KMS-11 (cell line): Measurements from ENCODE around the gene PGAP3.
A peak's percentile ranks its signal among the peaks of the same experiment; 100 is the strongest.

ENCODE experiments used
- H2AFZ ChIP-seq: fragments of 200-600 bp; sonication (generic); 2 replicates; pipeline ENCODE4 v1.6.1; 2016; ENCODE audit warnings: antibody characterized with exemption, mixed run types, low read depth
- H3K27ac ChIP-seq: fragments of 200-600 bp; sonication (generic); 2 replicates; pipeline ENCODE4 v1.6.1; 2016; ENCODE audit warnings: mild to moderate bottlenecking, mixed run types
- H3K27me3 ChIP-seq: fragments of 200-600 bp; sonication (generic); 2 replicates; pipeline ENCODE4 v1.6.1; 2017; ENCODE audit warnings: mild to moderate bottlenecking, low read depth, mixed run types, moderate library complexity; ENCODE audit not compliant: insufficient read depth
- H3K36me3 ChIP-seq: fragments of 200-600 bp; sonication (generic); 2 replicates; pipeline ENCODE4 v1.6.1; 2017; ENCODE audit warnings: mild to moderate bottlenecking, mixed run types; ENCODE audit not compliant: insufficient read depth
- H3K4me1 ChIP-seq: fragments of 200-600 bp; sonication (generic); 2 replicates; pipeline ENCODE4 v1.6.1; 2016; ENCODE audit warnings: mild to moderate bottlenecking, low read depth, mixed run types; ENCODE audit not compliant: poor library complexity, severe bottlenecking
- H3K4me2 ChIP-seq: fragments of 200-600 bp; sonication (generic); 2 replicates; pipeline ENCODE4 v1.7.0; 2016; ENCODE audit warnings: mild to moderate bottlenecking, mixed run types
- H3K4me3 ChIP-seq: fragments of 200-600 bp; sonication (generic); IDR thresholded peaks from 2 replicates; pipeline ENCODE4 v1.6.1; 2017; ENCODE audit warnings: low read depth, low read length, mixed read lengths; ENCODE audit not compliant: insufficient read depth
- H3K79me2 ChIP-seq: fragments of 200-600 bp; sonication (generic); 2 replicates; pipeline ENCODE4 v1.6.1; 2016; ENCODE audit warnings: low read depth, mixed run types; ENCODE audit not compliant: insufficient read depth
- H3K9ac ChIP-seq: fragments of 200-600 bp; sonication (generic); 2 replicates; pipeline ENCODE4 v1.6.1; 2016; ENCODE audit warnings: mild to moderate bottlenecking, mixed run types
- H4K20me1 ChIP-seq: fragments of 200-600 bp; sonication (generic); 2 replicates; pipeline ENCODE4 v1.6.1; 2016; ENCODE audit warnings: mild to moderate bottlenecking, mixed run types; ENCODE audit not compliant: insufficient read depth
- CTCF ChIP-seq: fragments of 200-600 bp; sonication (generic); conservative IDR thresholded peaks from 2 replicates; pipeline ENCODE4 v1.6.1; 2017; ENCODE audit warnings: low read depth, mild to moderate bottlenecking, antibody characterized with exemption, low read length, moderate library complexity, mixed read lengths

The PGAP3 gene

DNA sequence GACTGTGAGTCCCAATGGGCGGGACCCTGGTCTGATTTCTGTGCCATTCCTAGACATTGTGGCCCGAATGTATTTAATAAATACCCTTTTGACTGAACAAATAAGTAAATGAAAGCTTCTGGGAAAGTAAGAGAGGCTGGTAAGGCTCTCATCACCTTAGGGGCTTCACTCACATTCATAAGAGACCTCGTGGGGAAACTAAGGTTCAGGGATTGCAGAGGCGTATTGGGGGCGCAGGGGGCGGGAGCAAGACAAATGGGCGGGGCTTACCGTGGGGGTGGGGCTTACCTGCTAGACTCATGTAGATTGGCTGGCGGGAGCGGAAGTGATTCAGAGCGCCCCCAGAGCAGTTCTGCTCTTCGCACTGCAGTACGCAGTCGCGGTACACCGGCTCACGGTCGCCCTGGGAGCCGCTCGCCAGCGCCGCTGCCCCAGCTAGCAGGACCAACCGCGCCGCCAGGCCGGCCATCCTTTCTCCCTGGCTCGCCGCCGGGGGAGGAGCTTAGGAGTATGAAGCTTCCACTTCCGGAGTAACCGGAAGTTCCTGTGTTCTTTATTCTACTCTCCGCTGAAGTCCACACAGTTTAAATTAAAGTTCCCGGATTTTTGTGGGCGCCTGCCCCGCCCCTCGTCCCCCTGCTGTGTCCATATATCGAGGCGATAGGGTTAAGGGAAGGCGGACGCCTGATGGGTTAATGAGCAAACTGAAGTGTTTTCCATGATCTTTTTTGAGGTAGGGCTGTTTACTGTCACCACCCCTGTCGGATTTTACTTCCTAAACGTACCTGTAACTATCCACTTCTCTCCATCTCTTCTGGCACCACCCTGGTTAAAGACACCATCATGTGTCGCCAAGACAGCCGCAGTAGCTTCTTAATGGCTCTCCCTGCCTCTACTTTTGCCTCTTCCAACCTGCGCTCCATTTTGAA, at the start of gene PGAP3:
Gene PGAP3 (minus strand): TSS at position 512 of the 929 bp plus-strand sequence. CDS start 43 bp downstream, at position 469.
- no peak; the same call in 1 of the 2 replicates for TF ChIP-seq CTCF
- Histone ChIP-seq H3K27me3 (no peaks in the 10 kb centered on the region), H3K4me2 (peak within 1 kb of the TSS; percentile 86), H3K4me1 (peaks cover 16% of the 10 kb centered on the region), H4K20me1 (no peaks in the 10 kb centered on the region), H3K9ac (peak within 1 kb of the TSS; percentile 46), H2AFZ (peak within 1 kb of the TSS; percentile 72), H3K36me3 (no peaks in the 10 kb centered on the region), H3K4me3 (peak within 1 kb of the TSS; percentile 59), H3K27ac (peak within 1 kb of the TSS; percentile 75), H3K79me2 (no peaks in the 10 kb centered on the region)

DNA sequence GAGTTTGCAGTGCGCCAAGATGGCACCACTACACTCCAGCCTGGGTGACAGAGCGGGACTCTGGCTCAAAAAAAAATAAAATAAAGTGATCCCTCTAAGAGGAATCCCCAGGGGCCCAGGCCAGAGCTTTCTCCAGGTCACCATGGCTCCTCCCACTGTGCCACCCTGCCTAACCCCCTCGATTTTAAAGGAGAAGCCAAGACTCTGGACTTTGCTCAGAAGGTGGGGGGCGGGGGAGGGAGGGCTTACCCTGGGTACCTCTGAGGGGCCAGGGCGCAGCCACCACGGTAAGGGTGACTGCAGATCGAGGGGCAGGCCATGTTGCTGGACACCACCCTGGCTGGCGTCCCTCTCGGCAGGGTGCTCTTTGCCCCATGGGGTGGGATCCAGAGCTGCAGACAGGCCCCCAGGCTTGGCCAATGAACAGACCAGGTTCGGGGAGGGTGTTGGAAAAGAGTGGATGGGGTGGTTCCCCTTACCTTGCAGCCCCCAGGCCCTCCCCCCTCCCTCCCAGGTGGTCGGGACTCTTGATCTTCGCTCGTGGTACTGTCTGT, 49.4 kb upstream of the PGAP3 start:
- Histone ChIP-seq H3K27ac (no peak overlapping the region), H3K36me3 (no peaks in the 10 kb centered on the region), H2AFZ (peak overlapping the region; percentile 72; the same call in 1 of the 2 replicates), H3K9ac (no peak overlapping the region; the same call in 1 of the 2 replicates), H4K20me1 (no peaks in the 10 kb centered on the region), H3K4me1 (peaks cover 27% of the 10 kb centered on the region), H3K27me3 (no peaks in the 10 kb centered on the region), H3K79me2 (no peaks in the 10 kb centered on the region), H3K4me3 (no peak overlapping the region), H3K4me2 (peak overlapping the region; percentile 84)
- TF ChIP-seq CTCF, result no peak

GRCh38 chr17:39736319-39737165, 48.7 kb upstream of the PGAP3 start:
- Histone ChIP-seq H4K20me1 (no peaks in the 10 kb centered on the region), H3K27ac (no peak overlapping the region), H3K9ac (no peak overlapping the region), H3K4me1 (peaks cover 27% of the 10 kb centered on the region), H3K36me3 (no peaks in the 10 kb centered on the region), H2AFZ (no peak overlapping the region), H3K4me2 (no peak overlapping the region; the same call in 1 of the 2 replicates), H3K27me3 (no peaks in the 10 kb centered on the region), H3K79me2 (no peaks in the 10 kb centered on the region), H3K4me3 (no peak overlapping the region)
- no peak for TF ChIP-seq CTCF

DNA sequence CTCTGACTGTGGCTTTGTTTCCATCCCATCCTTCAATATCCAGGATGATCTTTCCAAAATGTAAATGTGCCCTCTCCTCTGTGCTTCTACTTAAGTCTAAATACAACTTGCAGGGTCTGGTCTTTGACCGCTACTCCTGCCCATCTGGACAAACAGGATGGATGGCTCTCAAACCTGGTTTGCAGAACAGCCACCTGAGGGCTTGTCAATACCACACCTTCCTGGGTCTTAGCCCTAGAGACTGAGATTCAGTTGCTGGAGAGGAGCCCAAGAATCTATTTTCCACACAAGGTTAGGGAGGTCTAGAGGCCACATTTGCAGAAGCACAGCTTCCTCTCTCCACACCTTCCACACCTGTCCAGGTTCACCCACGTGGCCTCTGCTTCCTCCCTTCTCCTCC, 48.0 kb upstream of the PGAP3 start:
- H3K4me1 ChIP-seq, result peaks cover 31% of the 10 kb centered on the region
- H3K9ac ChIP-seq, result no peak overlapping the region
- no peaks in the 10 kb centered on the region for H3K36me3 ChIP-seq
- H3K27me3 ChIP-seq, result no peaks in the 10 kb centered on the region
- TF ChIP-seq CTCF, result no peak
- H2AFZ ChIP-seq, result no peak overlapping the region
- no peak overlapping the region for H3K4me2 ChIP-seq
- no peaks in the 10 kb centered on the region for H4K20me1 ChIP-seq
- no peak overlapping the region for H3K27ac ChIP-seq
- no peaks in the 10 kb centered on the region for H3K79me2 ChIP-seq
- no peak overlapping the region for H3K4me3 ChIP-seq
